ENCODE results near the gene PID1. TPM values are rescaled to one million over a fixed set of nuclear protein-coding genes. Genes with fewer than 3 reads are reported as not detected.

Gene PID1
- total RNA-seq, 1 donor from 2014 or later: 7.1 TPM

- intact Hi-C loops (cut with DNase I): no loop called here
- no peak for DNase-seq
- no peak for ATAC-seq (ENCODE audit: poor library complexity)
Observed at GRCh38 chr2:229268626-229269025, 2.5 kb downstream of the PID1 start.

- intact Hi-C loops (cut with DNase I): no loop called here
- ATAC-seq (ENCODE audit: poor library complexity): no peak
Observed at GRCh38 chr2:229267080-229267479, 4.0 kb downstream of the PID1 start.

GRCh38 chr2:229265727-229266126 is 5.4 kb downstream of the PID1 start:
- DNase-seq: no peak
- ATAC-seq (ENCODE audit: poor library complexity): peak; percentile 66
- intact Hi-C loops (cut with DNase I): no loop called here

More at GRCh38 chr2:229267080-229267479, 4.0 kb downstream of the PID1 start:
- no peak for DNase-seq

GRCh38 chr2:229261599-229261998 is 9.5 kb downstream of the PID1 start:
- peak; percentile 61 for DNase-seq
- ATAC-seq (ENCODE audit: poor library complexity): peak; percentile 51
- intact Hi-C loops (cut with DNase I): no loop called here

GRCh38 chr2:229261076-229261475 is 10.0 kb downstream of the PID1 start:
- intact Hi-C loops (cut with DNase I): no loop called here
- ATAC-seq (ENCODE audit: poor library complexity) (no peak), DNase-seq (no peak)

GRCh38 chr2:229257985-229258384 is 13.1 kb downstream of the PID1 start:
- intact Hi-C loops (cut with DNase I): no loop called here
- ATAC-seq (ENCODE audit: poor library complexity): peak; percentile 79
- DNase-seq: peak; percentile 50

GRCh38 chr2:229256376-229256775 is 14.7 kb downstream of the PID1 start:
- DNase-seq: no peak
- intact Hi-C loops (cut with DNase I): no loop called here
- no peak for ATAC-seq (ENCODE audit: poor library complexity)

GRCh38 chr2:229254206-229254605 is 16.9 kb downstream of the PID1 start:
- ATAC-seq (ENCODE audit: poor library complexity) (no peak), DNase-seq (no peak)
- intact Hi-C loops (cut with DNase I): no loop called here

- DNase-seq: no peak
- intact Hi-C loops (cut with DNase I): no loop called here
- ATAC-seq (ENCODE audit: poor library complexity): peak; percentile 74
Observed at GRCh38 chr2:229252996-229253395, 18.1 kb downstream of the PID1 start.

GRCh38 chr2:229252280-229252679 is 18.8 kb downstream of the PID1 start:
- no peak for ATAC-seq (ENCODE audit: poor library complexity)
- DNase-seq: no peak
- intact Hi-C loops (cut with DNase I): no loop called here

- no peak for DNase-seq
- ATAC-seq (ENCODE audit: poor library complexity): no peak
- intact Hi-C loops (cut with DNase I): no loop called here
Observed at GRCh38 chr2:229249536-229249935, 21.6 kb downstream of the PID1 start.

GRCh38 chr2:229246334-229246733 is 24.8 kb downstream of the PID1 start:
- DNase-seq (no peak), ATAC-seq (ENCODE audit: poor library complexity) (no peak)
- intact Hi-C loops (cut with DNase I): no loop called here

- peak; percentile 59 for ATAC-seq (ENCODE audit: poor library complexity)
- intact Hi-C loops (cut with DNase I): no loop called here
- no peak for DNase-seq
Observed at GRCh38 chr2:229244975-229245374, 26.1 kb downstream of the PID1 start.

GRCh38 chr2:229243890-229244560 is 27.1 kb downstream of the PID1 start:
- intact Hi-C loops (cut with DNase I): no loop called here
- ATAC-seq (ENCODE audit: poor library complexity) (peak; percentile 61), DNase-seq (no peak)

- intact Hi-C loops (cut with DNase I): no loop called here
- DNase-seq (no peak), ATAC-seq (ENCODE audit: poor library complexity) (no peak)
Observed at GRCh38 chr2:229240984-229241491, 30.0 kb downstream of the PID1 start.

- ATAC-seq (ENCODE audit: poor library complexity): no peak
- DNase-seq: no peak
- intact Hi-C loops (cut with DNase I): no loop called here
Observed at GRCh38 chr2:229239021-229239420, 32.1 kb downstream of the PID1 start.

- intact Hi-C loops (cut with DNase I): no loop called here
- ATAC-seq (ENCODE audit: poor library complexity) (no peak), DNase-seq (no peak)
Observed at GRCh38 chr2:229237270-229237669, 33.8 kb downstream of the PID1 start.

GRCh38 chr2:229235131-229235914 is 35.8 kb downstream of the PID1 start:
- intact Hi-C loops (cut with DNase I): no loop called here
- DNase-seq (peak; percentile 46), ATAC-seq (ENCODE audit: poor library complexity) (peak; percentile 62)

- intact Hi-C loops (cut with DNase I): no loop called here
- DNase-seq (no peak), ATAC-seq (ENCODE audit: poor library complexity) (peak; percentile 7)
Observed at GRCh38 chr2:229231885-229232284, 39.2 kb downstream of the PID1 start.

GRCh38 chr2:229231328-229231868 is 39.7 kb downstream of the PID1 start:
- no peak for ATAC-seq (ENCODE audit: poor library complexity)
- intact Hi-C loops (cut with DNase I): no loop called here
- DNase-seq: no peak
